OCI-LY3 (cell line): Measurements from ENCODE around the gene NFIA.

Source experiments
- H2AFZ ChIP-seq: fragments of 200-600, 300-600 bp; shearing (Covaris generic); 2 replicates; pipeline ENCODE4 v1.6.0; 2014; ENCODE audit warnings: antibody characterized with exemption, low read depth, low read length
- H3K27ac ChIP-seq: fragments of 200-600, 300-600 bp; sonication (generic); 2 replicates; pipeline ENCODE4 v1.5.1; 2014; ENCODE audit warnings: mild to moderate bottlenecking, low read length, moderate library complexity, mixed read lengths
- H3K27me3 ChIP-seq: fragments of 200-600, 300-600 bp; sonication (generic); 2 replicates; pipeline ENCODE4 v1.6.1; 2014; ENCODE audit warnings: low read depth, low read length, mixed read lengths
- H3K36me3 ChIP-seq: fragments of 200-600, 300-600 bp; sonication (generic); replicated peaks from 2 replicates; pipeline ENCODE3; 2014; ENCODE audit warnings: low read depth, low read length, mixed read lengths
- H3K4me1 ChIP-seq: fragments of 300-600, 200-600 bp; sonication (generic); 2 replicates; pipeline ENCODE4 v1.6.1; 2014; ENCODE audit warnings: low read length, mixed read lengths
- H3K4me2 ChIP-seq: fragments of 200-600, 300-600 bp; sonication (generic); 2 replicates; pipeline ENCODE4 v1.6.1; 2014; ENCODE audit warnings: low read length, mixed read lengths
- H3K4me3 ChIP-seq: fragments of 300-600, 200-600 bp; sonication (generic); 2 replicates; pipeline ENCODE4 v1.5.1; 2014; ENCODE audit warnings: antibody characterized with exemption, mild to moderate bottlenecking, low read length, moderate library complexity
- H3K79me2 ChIP-seq: fragments of 300-600, 200-600 bp; shearing (Covaris generic); 2 replicates; pipeline ENCODE4 v1.6.1; 2014; ENCODE audit warnings: mild to moderate bottlenecking, low read length, mixed read lengths
- H3K9ac ChIP-seq: fragments of 300-600, 200-600 bp; shearing (Covaris generic); 2 replicates; pipeline ENCODE4 v1.6.0; 2014; ENCODE audit warnings: mild to moderate bottlenecking, low read length, moderate library complexity
- H3K9me3 ChIP-seq: fragments of 200-600, 300-600 bp; shearing (Covaris generic); 2 replicates; pipeline ENCODE4 v1.6.1; 2014; ENCODE audit warnings: low read length, mixed read lengths; ENCODE audit not compliant: insufficient read depth
- H4K20me1 ChIP-seq: fragments of 200-600, 300-600 bp; sonication (generic); 2 replicates; pipeline ENCODE4 v1.6.1; 2016; ENCODE audit warnings: low read length, mixed read lengths; ENCODE audit not compliant: insufficient read depth
- EZH2phosphoT487 ChIP-seq: fragments of 200-600 bp; shearing (Covaris generic); IDR thresholded peaks from 2 replicates; pipeline ENCODE4 v1.6.1; 2018; ENCODE audit warnings: antibody characterized with exemption, mixed run types, low read depth
- TF ChIP-seq, protein P1 (sequence below): fragments of 200-600, 300-600 bp; sonication (generic); IDR thresholded peaks from 2 replicates; pipeline ENCODE4 v1.5.1; 2014; ENCODE audit warnings: antibody characterized with exemption, low read length, low read depth

NFIA gene

GRCh38 chr1:61092642-61093041 is 10.3 kb downstream of the NFIA start:
- Histone ChIP-seq H2AFZ (no peak overlapping the region), H3K4me2 (no peak overlapping the region), H3K36me3 (no peaks in the 10 kb centered on the region), H3K79me2 (no peaks in the 10 kb centered on the region), H4K20me1 (no peaks in the 10 kb centered on the region), H3K4me3 (no peak overlapping the region), H3K9ac (no peak overlapping the region), H3K4me1 (no peaks in the 10 kb centered on the region), H3K27me3 (no peaks in the 10 kb centered on the region), H3K9me3 (no peaks in the 10 kb centered on the region), H3K27ac (no peak overlapping the region)
- TF ChIP-seq EZH2phosphoT487: no peak
- TF ChIP-seq, protein P1, sequence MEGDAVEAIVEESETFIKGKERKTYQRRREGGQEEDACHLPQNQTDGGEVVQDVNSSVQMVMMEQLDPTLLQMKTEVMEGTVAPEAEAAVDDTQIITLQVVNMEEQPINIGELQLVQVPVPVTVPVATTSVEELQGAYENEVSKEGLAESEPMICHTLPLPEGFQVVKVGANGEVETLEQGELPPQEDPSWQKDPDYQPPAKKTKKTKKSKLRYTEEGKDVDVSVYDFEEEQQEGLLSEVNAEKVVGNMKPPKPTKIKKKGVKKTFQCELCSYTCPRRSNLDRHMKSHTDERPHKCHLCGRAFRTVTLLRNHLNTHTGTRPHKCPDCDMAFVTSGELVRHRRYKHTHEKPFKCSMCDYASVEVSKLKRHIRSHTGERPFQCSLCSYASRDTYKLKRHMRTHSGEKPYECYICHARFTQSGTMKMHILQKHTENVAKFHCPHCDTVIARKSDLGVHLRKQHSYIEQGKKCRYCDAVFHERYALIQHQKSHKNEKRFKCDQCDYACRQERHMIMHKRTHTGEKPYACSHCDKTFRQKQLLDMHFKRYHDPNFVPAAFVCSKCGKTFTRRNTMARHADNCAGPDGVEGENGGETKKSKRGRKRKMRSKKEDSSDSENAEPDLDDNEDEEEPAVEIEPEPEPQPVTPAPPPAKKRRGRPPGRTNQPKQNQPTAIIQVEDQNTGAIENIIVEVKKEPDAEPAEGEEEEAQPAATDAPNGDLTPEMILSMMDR: no peak

DNA sequence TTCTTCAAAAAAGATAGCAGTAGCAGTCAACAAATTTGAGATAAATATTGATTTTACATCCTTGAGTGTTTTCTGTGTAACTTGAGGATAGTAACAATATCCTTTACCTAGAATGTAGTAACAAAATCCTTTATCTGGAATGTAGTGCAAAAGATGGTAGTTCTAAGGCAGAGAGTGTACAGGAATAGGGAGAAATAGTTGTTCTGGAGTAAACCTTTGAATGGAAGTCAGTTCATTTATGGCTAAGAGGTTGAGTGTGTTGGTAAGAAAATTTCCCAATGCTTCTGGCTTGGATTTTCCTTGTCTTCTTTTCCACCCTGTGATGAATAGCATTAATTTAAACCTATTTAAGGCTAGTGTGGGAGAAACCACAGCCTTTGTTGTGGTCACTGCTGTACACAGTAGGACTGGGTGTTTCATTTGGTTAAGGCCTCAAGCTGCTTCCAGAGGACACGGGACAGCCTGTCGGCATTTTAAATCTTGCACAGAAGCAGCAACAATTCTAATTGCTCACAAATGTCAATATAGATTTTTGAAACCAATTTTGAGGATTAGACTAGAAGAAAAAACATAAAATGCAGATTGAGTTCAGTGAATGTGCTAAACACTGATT is 11.3 kb downstream of the NFIA start:
- no peaks in the 10 kb centered on the region for H4K20me1 ChIP-seq
- no peak overlapping the region for H3K9ac ChIP-seq
- no peak overlapping the region for H3K27ac ChIP-seq
- TF ChIP-seq, protein P1: no peak
- no peak for TF ChIP-seq EZH2phosphoT487
- H3K79me2 ChIP-seq: no peaks in the 10 kb centered on the region
- no peak overlapping the region for H2AFZ ChIP-seq
- no peaks in the 10 kb centered on the region for H3K27me3 ChIP-seq
- no peak overlapping the region for H3K4me3 ChIP-seq
- H3K36me3 ChIP-seq: no peaks in the 10 kb centered on the region
- H3K4me1 ChIP-seq: no peaks in the 10 kb centered on the region
- H3K4me2 ChIP-seq: no peak overlapping the region
- H3K9me3 ChIP-seq: no peaks in the 10 kb centered on the region

DNA sequence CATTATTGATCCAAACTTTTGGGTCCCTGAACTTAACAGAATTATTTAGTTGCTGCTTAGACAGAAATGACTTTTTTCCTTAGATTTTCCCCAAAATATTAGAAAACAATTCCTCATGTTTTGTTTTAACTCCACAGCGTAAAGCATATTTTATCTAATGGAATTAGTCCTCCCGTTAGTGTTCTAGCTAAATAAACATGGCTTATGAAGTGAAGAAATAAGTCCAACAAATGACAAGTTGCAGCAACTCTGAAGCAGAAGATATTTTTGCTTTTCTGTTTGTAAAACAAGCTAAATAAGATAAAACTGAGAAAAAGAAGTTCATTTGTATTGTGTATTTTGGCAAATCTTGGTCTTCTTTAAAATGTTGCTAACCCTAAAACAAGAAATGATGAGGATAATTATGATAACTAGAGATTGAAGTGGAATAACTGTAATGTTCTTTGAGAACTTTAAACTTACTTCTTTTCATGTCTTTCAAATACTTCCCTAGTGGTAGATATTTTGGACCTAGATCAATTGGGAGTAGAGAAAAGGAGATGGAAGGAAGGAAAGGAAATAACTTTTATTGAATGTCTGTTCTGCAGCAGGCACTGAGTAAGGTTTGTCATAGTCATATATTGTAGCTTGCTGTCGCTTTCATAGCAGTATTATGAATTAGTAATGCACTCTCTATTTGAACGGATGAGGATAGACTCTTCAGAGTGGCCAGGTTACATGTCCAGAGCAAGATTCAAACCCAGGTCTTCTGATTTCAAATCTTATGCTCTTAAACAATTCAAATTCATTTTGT is 12.5 kb downstream of the NFIA start:
- TF ChIP-seq EZH2phosphoT487: no peak
- TF ChIP-seq, protein P1: no peak
- H3K9me3 ChIP-seq: no peaks in the 10 kb centered on the region
- no peaks in the 10 kb centered on the region for H3K79me2 ChIP-seq
- H3K36me3 ChIP-seq: no peaks in the 10 kb centered on the region
- H2AFZ ChIP-seq: no peak overlapping the region
- H3K4me2 ChIP-seq: no peak overlapping the region
- H3K9ac ChIP-seq: no peak overlapping the region
- H3K4me1 ChIP-seq: no peaks in the 10 kb centered on the region
- no peaks in the 10 kb centered on the region for H4K20me1 ChIP-seq
- H3K27me3 ChIP-seq: no peaks in the 10 kb centered on the region
- no peak overlapping the region for H3K27ac ChIP-seq
- H3K4me3 ChIP-seq: no peak overlapping the region

DNA sequence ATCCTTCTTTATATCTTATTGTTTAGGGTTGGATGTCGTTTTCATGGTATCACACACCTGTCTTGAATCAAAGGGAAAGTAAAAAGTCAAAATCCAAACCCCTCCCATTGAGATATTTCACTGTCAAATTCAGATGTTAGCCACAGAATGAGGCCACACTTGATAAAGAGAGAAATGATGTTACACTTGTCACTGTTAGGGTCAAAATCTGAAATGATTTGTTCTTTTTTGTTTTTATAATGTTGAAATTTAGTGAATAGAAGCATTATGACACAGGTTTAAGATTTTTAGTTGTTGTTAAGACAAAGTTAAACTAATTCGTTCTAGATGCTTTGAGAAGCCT is 13.1 kb downstream of the NFIA start:
- H3K9me3 ChIP-seq: no peaks in the 10 kb centered on the region
- no peak overlapping the region for H3K9ac ChIP-seq
- no peaks in the 10 kb centered on the region for H4K20me1 ChIP-seq
- no peaks in the 10 kb centered on the region for H3K4me1 ChIP-seq
- no peak overlapping the region for H3K4me2 ChIP-seq
- no peaks in the 10 kb centered on the region for H3K79me2 ChIP-seq
- no peak overlapping the region for H3K4me3 ChIP-seq
- no peaks in the 10 kb centered on the region for H3K36me3 ChIP-seq
- no peak overlapping the region for H2AFZ ChIP-seq
- no peaks in the 10 kb centered on the region for H3K27me3 ChIP-seq
- TF ChIP-seq EZH2phosphoT487: no peak
- TF ChIP-seq, protein P1: no peak
- no peak overlapping the region for H3K27ac ChIP-seq
